ENCODE data around the gene BIRC7. TPM values are rescaled to one million over a fixed set of nuclear protein-coding genes. Genes with fewer than 3 reads are reported as not detected.

BIRC7 gene
- total RNA-seq, 1 experiment from 2014 or later = not detected

GRCh38 chr20:63191400-63191799 lies 44.3 kb upstream of the BIRC7 start:
- no peaks in the 10 kb centered on the region for H3K9me2 ChIP-seq (ENCODE audit: insufficient read depth)
- DNase-seq = peak; percentile 88 to 93
- intact Hi-C loops (cut with micrococcal nuclease; ENCODE audit: unreplicated experiment) = no loop called here
- H3K27ac ChIP-seq = 0 out of 2 replicates have a peak overlapping the region, but pooled peaks have one; percentile 5
- H3K4me1 ChIP-seq (replicated peaks; ENCODE audit: insufficient read depth) = peaks cover 18% of the 10 kb centered on the region
- no peak overlapping the region for H3K4me3 ChIP-seq
- peak overlapping the region; percentile 52 for H3K4me2 ChIP-seq
- POLR2A ChIA-PET (ENCODE audit: unreplicated experiment) = interaction anchor here (0.6 kb wide), 1 partner anchor 790 kb away, joined by 4 read pairs; the partner anchor contains the start of gene PRPF6
- H3K27me3 ChIP-seq (ENCODE audit: insufficient read depth, low read depth) = no peaks in the 10 kb centered on the region
- 0 out of 2 replicates have a peak, but pooled peaks cover 7% of the 10 kb centered on the region for H3K79me2 ChIP-seq (ENCODE audit: low read depth)
- CTCF ChIA-PET = interaction anchor here (0.9 kb wide), 1 partner anchor 32 kb away, joined by 4 read pairs; no protein-coding TSS in a partner anchor
- peaks cover 17% of the 10 kb centered on the region for H4K20me1 ChIP-seq (ENCODE audit: insufficient read depth)
- no TSS peak for BruUV-seq (replicated peaks)
- no peaks in the 10 kb centered on the region for H3K9me3 ChIP-seq (ENCODE audit: insufficient read depth, low read depth)
- peaks cover 24% of the 10 kb centered on the region; the same call in 1 of the 2 replicates for H3F3A ChIP-seq (ENCODE audit: insufficient read depth, low read depth)
- H2AFZ ChIP-seq = no peak overlapping the region; the same call in 1 of the 2 replicates
- TF ChIP-seq EZH2 (IDR thresholded peaks at IDR 0.05; ENCODE audit: low read depth) = no peak
- no peak for TF ChIP-seq CTCF (conservative IDR thresholded peaks at IDR 0.05)
- 0 out of 2 replicates have a peak, but pooled peaks cover 17% of the 10 kb centered on the region for H3K36me3 ChIP-seq (ENCODE audit: low read depth)

DNA sequence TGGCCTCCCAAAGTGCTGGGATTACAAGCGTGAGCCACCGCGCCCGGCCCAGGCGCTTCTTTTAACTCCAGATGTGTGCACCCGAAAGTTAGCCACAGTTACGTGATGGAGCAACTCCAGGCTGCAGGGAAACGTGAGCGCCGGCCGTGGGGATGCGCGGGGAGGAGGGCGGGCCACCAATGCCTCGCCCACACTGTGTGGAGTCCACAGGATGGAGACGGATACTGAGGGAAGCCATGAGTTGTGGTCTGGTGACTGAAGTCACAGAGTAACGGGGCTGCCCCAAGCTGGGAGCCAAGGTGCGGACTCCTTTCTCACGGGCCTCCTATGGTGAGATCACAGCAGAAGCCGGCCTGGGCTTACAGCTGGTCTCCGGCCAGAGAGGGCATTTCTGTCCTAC lies 43.0 kb upstream of the BIRC7 start:
- CTCF ChIA-PET = no interaction called here
- TF ChIP-seq EZH2 (IDR thresholded peaks at IDR 0.05; ENCODE audit: low read depth) (no peak), CTCF (conservative IDR thresholded peaks at IDR 0.05) (no peak)
- Histone ChIP-seq H3F3A (ENCODE audit: insufficient read depth, low read depth) (peaks cover 28% of the 10 kb centered on the region; the same call in 1 of the 2 replicates), H3K27me3 (ENCODE audit: insufficient read depth, low read depth) (no peaks in the 10 kb centered on the region), H3K27ac (no peak overlapping the region), H3K9me3 (ENCODE audit: insufficient read depth, low read depth) (no peaks in the 10 kb centered on the region), H3K36me3 (ENCODE audit: low read depth) (0 out of 2 replicates have a peak, but pooled peaks cover 22% of the 10 kb centered on the region), H2AFZ (no peak overlapping the region), H3K9me2 (ENCODE audit: insufficient read depth) (no peaks in the 10 kb centered on the region), H3K4me1 (replicated peaks; ENCODE audit: insufficient read depth) (peaks cover 11% of the 10 kb centered on the region), H3K4me3 (no peak overlapping the region), H3K79me2 (ENCODE audit: low read depth) (peaks cover 19% of the 10 kb centered on the region; the same call in 1 of the 2 replicates), H3K4me2 (no peak overlapping the region), H4K20me1 (ENCODE audit: insufficient read depth) (peaks cover 30% of the 10 kb centered on the region)
- BruUV-seq (replicated peaks) = no TSS peak
- DNase-seq = no peak
- intact Hi-C loops (cut with micrococcal nuclease; ENCODE audit: unreplicated experiment) = no loop called here
- POLR2A ChIA-PET (ENCODE audit: unreplicated experiment) = no interaction called here

GRCh38 chr20:63194007-63194796 lies 41.5 kb upstream of the BIRC7 start:
- H3K4me1 ChIP-seq (replicated peaks; ENCODE audit: insufficient read depth) = peaks cover 11% of the 10 kb centered on the region
- no peaks in the 10 kb centered on the region for H3K9me2 ChIP-seq (ENCODE audit: insufficient read depth)
- H3K79me2 ChIP-seq (ENCODE audit: low read depth) = peaks cover 34% of the 10 kb centered on the region
- intact Hi-C loops (cut with micrococcal nuclease; ENCODE audit: unreplicated experiment) = no loop called here
- DNase-seq = no peak
- no peak overlapping the region for H3K4me3 ChIP-seq
- H4K20me1 ChIP-seq (ENCODE audit: insufficient read depth) = peaks cover 45% of the 10 kb centered on the region
- H3K36me3 ChIP-seq (ENCODE audit: low read depth) = 0 out of 2 replicates have a peak, but pooled peaks cover 25% of the 10 kb centered on the region
- no peak overlapping the region for H3K4me2 ChIP-seq
- no peaks in the 10 kb centered on the region for H3K9me3 ChIP-seq (ENCODE audit: insufficient read depth, low read depth)
- CTCF ChIA-PET = no interaction called here
- no peaks in the 10 kb centered on the region for H3K27me3 ChIP-seq (ENCODE audit: insufficient read depth, low read depth)
- TF ChIP-seq EZH2 (IDR thresholded peaks at IDR 0.05; ENCODE audit: low read depth) (no peak), CTCF (conservative IDR thresholded peaks at IDR 0.05) (no peak)
- H2AFZ ChIP-seq = no peak overlapping the region
- no peak overlapping the region for H3K27ac ChIP-seq
- peaks cover 37% of the 10 kb centered on the region; the same call in 1 of the 2 replicates for H3F3A ChIP-seq (ENCODE audit: insufficient read depth, low read depth)
- POLR2A ChIA-PET (ENCODE audit: unreplicated experiment) = no interaction called here
- no TSS peak for BruUV-seq (replicated peaks)
